GM18861 (cell line): ENCODE measurements around the gene ALG9.

ENCODE experiments used
- ATAC-seq: cut with Tn5 transposase; IDR thresholded peaks from one replicate; pipeline ENCODE4 v1.9.1; 2021; ENCODE audit not compliant: unreplicated experiment

ALG9 gene

GRCh38 chr11:111836162-111836561 is 35.2 kb downstream of the ALG9 start:
- no peak for ATAC-seq

GRCh38 chr11:111835665-111836064 is 35.7 kb downstream of the ALG9 start:
- no peak for ATAC-seq

- no peak for ATAC-seq
Measured at GRCh38 chr11:111834432-111835163, 36.8 kb downstream of the ALG9 start.

GRCh38 chr11:111833524-111833923 is 37.9 kb downstream of the ALG9 start:
- ATAC-seq: no peak

GRCh38 chr11:111829185-111829968 is 42.0 kb downstream of the ALG9 start:
- ATAC-seq: peak; percentile 62

GRCh38 chr11:111826322-111826950 is 44.9 kb downstream of the ALG9 start:
- no peak for ATAC-seq

GRCh38 chr11:111823629-111824028 is 47.8 kb downstream of the ALG9 start:
- no peak for ATAC-seq

GRCh38 chr11:111823131-111823530 is 48.2 kb downstream of the ALG9 start:
- no peak for ATAC-seq

- ATAC-seq: no peak
Measured at GRCh38 chr11:111819829-111820237, 51.5 kb downstream of the ALG9 start.

- ATAC-seq: no peak
Measured at GRCh38 chr11:111819161-111819828, 52.1 kb downstream of the ALG9 start.

GRCh38 chr11:111815489-111815888 is 55.9 kb downstream of the ALG9 start:
- no peak for ATAC-seq

GRCh38 chr11:111814557-111815320 is 56.6 kb downstream of the ALG9 start:
- no peak for ATAC-seq

GRCh38 chr11:111814106-111814505 is 57.3 kb downstream of the ALG9 start:
- no peak for ATAC-seq

GRCh38 chr11:111812211-111812610 is 59.2 kb downstream of the ALG9 start:
- ATAC-seq: no peak

GRCh38 chr11:111811445-111811844 is 59.9 kb downstream of the ALG9 start:
- no peak for ATAC-seq

GRCh38 chr11:111808834-111809233 is 62.5 kb downstream of the ALG9 start:
- ATAC-seq: no peak

GRCh38 chr11:111808063-111808588 is 63.3 kb downstream of the ALG9 start:
- ATAC-seq: no peak

- ATAC-seq: no peak
Measured at GRCh38 chr11:111807076-111807475, 64.3 kb downstream of the ALG9 start.

GRCh38 chr11:111801135-111801534 is 70.2 kb downstream of the ALG9 start:
- no peak for ATAC-seq

- ATAC-seq: no peak
Measured at GRCh38 chr11:111798279-111798678, 73.1 kb downstream of the ALG9 start.
